VCaP (cell line): ENCODE data around the gene SCAI.
"Not testable (repeated sequence)": the region's sequence is repeated elsewhere in the genome, so short reads cannot be mapped to it uniquely, and the experiment has no call there.

Source experiments
- H3K27ac ChIP-seq: fragments of 450-650 bp; 2 replicates; pipeline ENCODE4 v1.5.1; 2017
- CTCF ChIP-seq: fragments of 450-650 bp; conservative IDR thresholded peaks from 2 replicates; pipeline ENCODE4 v1.5.1; 2017; ENCODE audit warnings: mild to moderate bottlenecking, moderate library complexity

Gene SCAI

GRCh38 chr9:124960409-124960752 lies 182.9 kb downstream of the SCAI start:
- TF ChIP-seq CTCF = no peak
- no peak overlapping the region for H3K27ac ChIP-seq

GRCh38 chr9:124959671-124960408 lies 183.5 kb downstream of the SCAI start:
- H3K27ac ChIP-seq = not testable (repeated sequence)

GRCh38 chr9:124954255-124954654 lies 189.1 kb downstream of the SCAI start:
- no peak overlapping the region for H3K27ac ChIP-seq
- no peak for TF ChIP-seq CTCF

GRCh38 chr9:124950050-124950718 lies 193.1 kb downstream of the SCAI start:
- TF ChIP-seq CTCF = no peak
- no peak overlapping the region for H3K27ac ChIP-seq

GRCh38 chr9:124949387-124949786 lies 193.9 kb downstream of the SCAI start:
- TF ChIP-seq CTCF = no peak
- H3K27ac ChIP-seq = no peak overlapping the region

GRCh38 chr9:124947727-124948391 lies 195.5 kb downstream of the SCAI start:
- TF ChIP-seq CTCF = no peak
- no peak overlapping the region for H3K27ac ChIP-seq

GRCh38 chr9:124946167-124946566 lies 197.2 kb downstream of the SCAI start:
- H3K27ac ChIP-seq = no peak overlapping the region
- no peak for TF ChIP-seq CTCF
